SK-N-SH (cell line): ENCODE data around the gene UCP3. TPM values are rescaled to one million over a fixed set of nuclear protein-coding genes. Genes with fewer than 3 reads are reported as not detected.

Experiments
- CTCF ChIA-PET: fragments of 300-600, 350-600 bp; formaldehyde crosslinking; extraction: SDS; loops from one replicate; lab custom pipeline; 2021; lab: Yijun Ruan, JAX
- POLR2A ChIA-PET: fragments of 350-600 bp; sonication (Branson Sonifier 250); formaldehyde crosslinking; extraction: SDS; loops from one replicate; lab custom pipeline; 2020; ENCODE audit warnings: antibody characterized with exemption, inconsistent platforms; lab: Yijun Ruan, JAX
- DNase-seq: peaks from one replicate; pipeline ENCODE4 v3.0.0; 2012
- H2AFZ ChIP-seq: fragments of 200-600 bp; sonication (generic); 2 replicates; pipeline ENCODE4 v1.8.1; 2016; ENCODE audit warnings: antibody characterized with exemption, mild to moderate bottlenecking, low read depth
- H3F3A ChIP-seq: fragments of 200-600 bp; sonication (generic); replicated peaks from 2 replicates; pipeline ENCODE3; 2016; ENCODE audit warnings: antibody characterized with exemption, mild to moderate bottlenecking; ENCODE audit not compliant: insufficient read depth
- H3K27ac ChIP-seq, 2 experiments: fragments of 200-500 bp in 1 of 2; fragments of 200-600 bp in 1 of 2; sonication (Bioruptor generic) in 1 of 2; sonication (generic), shearing (Covaris generic) in 1 of 2; 2 replicates each; pipeline versions ENCODE4 v1.5.1 to v1.6.1; 2014 to 2016; ENCODE audit warnings: low read depth in 2 of 2, inconsistent platforms in 1 of 2, low read length in 1 of 2, mild to moderate bottlenecking in 1 of 2, mixed read lengths in 1 of 2
- H3K27me3 ChIP-seq: fragments of 200-600 bp; sonication (generic), shearing (Covaris generic); 2 replicates; pipeline ENCODE4 v1.6.1; 2016; ENCODE audit warnings: mixed run types; ENCODE audit not compliant: insufficient read depth
- H3K36me3 ChIP-seq, 2 experiments: fragments of 200-500 bp in 1 of 2; fragments of 200-600 bp in 1 of 2; sonication (Bioruptor generic) in 1 of 2; sonication (generic) in 1 of 2; replicated peaks in 1 of 2; 2 replicates each; pipeline versions ENCODE3 to v1.5.1; 2014 to 2016; ENCODE audit warnings: low read length in 1 of 2, mild to moderate bottlenecking in 1 of 2; ENCODE audit not compliant: insufficient read depth in 2 of 2, control insufficient read depth in 1 of 2
- H3K4me1 ChIP-seq, 2 experiments: fragments of 200-500 bp in 1 of 2; fragments of 200-600 bp in 1 of 2; sonication (Bioruptor generic) in 1 of 2; sonication (generic), shearing (Covaris generic) in 1 of 2; 2 replicates each; pipeline versions ENCODE4 v1.5.1 to v1.6.1; 2014 to 2016; ENCODE audit warnings: low read depth in 1 of 2, low read length in 1 of 2, mixed run types in 1 of 2; ENCODE audit not compliant: insufficient read depth in 2 of 2, control insufficient read depth in 1 of 2
- H3K4me2 ChIP-seq: fragments of 200-600 bp; sonication (generic), shearing (Covaris generic); 2 replicates; pipeline ENCODE4 v1.6.1; 2017; ENCODE audit warnings: mixed run types
- H3K4me3 ChIP-seq, 2 experiments: fragments of 200-500 bp in 1 of 2; fragments of 200-600 bp in 1 of 2; sonication (Bioruptor generic) in 1 of 2; sonication (generic), shearing (Covaris generic) in 1 of 2; 2 replicates each; pipeline versions ENCODE4 v1.5.1 to v1.8.1; 2014 to 2016; ENCODE audit warnings: low read depth in 2 of 2, inconsistent platforms in 1 of 2, low read length in 1 of 2, mild to moderate bottlenecking in 1 of 2, mixed read lengths in 1 of 2, moderate library complexity in 1 of 2
- H3K79me2 ChIP-seq: fragments of 200-600 bp; sonication (generic); 2 replicates; pipeline ENCODE4 v1.8.1; 2017; ENCODE audit warnings: mild to moderate bottlenecking; ENCODE audit not compliant: insufficient read depth
- H3K9ac ChIP-seq: fragments of 200-600 bp; sonication (generic); 2 replicates; pipeline ENCODE4 v1.6.1; 2017; ENCODE audit warnings: mixed run types
- H3K9me2 ChIP-seq: fragments of 200-600 bp; sonication (generic); 2 replicates; pipeline ENCODE4 v1.6.1; 2017; ENCODE audit warnings: mixed run types
- H3K9me3 ChIP-seq: fragments of 200-600 bp; sonication (generic); 2 replicates; pipeline ENCODE4 v1.6.1; 2017; ENCODE audit warnings: mixed run types, mild to moderate bottlenecking, moderate library complexity
- H4K20me1 ChIP-seq: fragments of 200-600 bp; sonication (generic); 2 replicates; pipeline ENCODE4 v1.6.1; 2017; ENCODE audit warnings: mild to moderate bottlenecking, mixed run types; ENCODE audit not compliant: insufficient read depth
- CTCF ChIP-seq: fragments of 200-600 bp; sonication (generic); IDR thresholded peaks from 2 replicates; pipeline ENCODE4 v1.6.1; 2017; ENCODE audit warnings: antibody characterized with exemption, mild to moderate bottlenecking, moderate library complexity
- EP300 ChIP-seq, 2 experiments: IDR thresholded peaks; 2 replicates each; pipeline versions ENCODE4 v1.4.0 to v1.6.1; 2012; ENCODE audit warnings: borderline replicate concordance in 1 of 2, low read depth in 1 of 2, low read length in 1 of 2
- EZH2phosphoT487 ChIP-seq: fragments of 200-600 bp; sonication (generic); IDR thresholded peaks from 2 replicates; pipeline ENCODE4 v1.6.1; 2017; ENCODE audit warnings: low read depth, mixed run types, mild to moderate bottlenecking, antibody characterized with exemption, moderate library complexity, borderline replicate concordance
- FOSL2 ChIP-seq: IDR thresholded peaks from 2 replicates; pipeline ENCODE4 v1.4.0; 2012; ENCODE audit warnings: low read depth, mild to moderate bottlenecking, moderate library complexity, borderline replicate concordance
- FOXJ3 ChIP-seq: sonication (generic); formaldehyde crosslinking; IDR thresholded peaks from 2 replicates; pipeline ENCODE4 v1.5.1; 2020; ENCODE audit warnings: mild to moderate bottlenecking, missing genetic modification reagents
- GABPA ChIP-seq: IDR thresholded peaks from 2 replicates; pipeline ENCODE4 v1.4.0; 2012; ENCODE audit warnings: low read depth, mild to moderate bottlenecking
- GATA2 ChIP-seq: sonication (generic); formaldehyde crosslinking; IDR thresholded peaks from 2 replicates; pipeline ENCODE4 v1.5.0; 2020; ENCODE audit warnings: mild to moderate bottlenecking, missing genetic modification reagents
- JUND ChIP-seq: IDR thresholded peaks from 2 replicates; pipeline ENCODE4 v1.4.0; 2012
- MAX ChIP-seq: IDR thresholded peaks from 2 replicates; pipeline ENCODE4 v1.4.0; 2012; ENCODE audit warnings: low read depth
- MEF2A ChIP-seq: IDR thresholded peaks from 2 replicates; pipeline ENCODE4 v1.4.0; 2012; ENCODE audit warnings: low read depth, borderline replicate concordance
- NFIC ChIP-seq: IDR thresholded peaks from 2 replicates; pipeline ENCODE4 v1.4.0; 2012; ENCODE audit warnings: borderline replicate concordance
- NRF1 ChIP-seq: IDR thresholded peaks from 2 replicates; pipeline ENCODE4 v1.6.1; 2012; ENCODE audit warnings: low read depth, mild to moderate bottlenecking, low read length
- POLR2AphosphoS5 ChIP-seq: IDR thresholded peaks from 2 replicates; pipeline ENCODE4 v1.6.1; 2012; ENCODE audit warnings: low read depth, low read length
- RCOR1 ChIP-seq: fragments of 150-350 bp; IDR thresholded peaks from 2 replicates; pipeline ENCODE4 v1.6.1; 2017; ENCODE audit warnings: antibody characterized with exemption, low read length
- SIN3A ChIP-seq: IDR thresholded peaks from 2 replicates; pipeline ENCODE4 v1.6.1; 2012; ENCODE audit warnings: low read depth, mild to moderate bottlenecking, low read length, moderate library complexity, borderline replicate concordance
- WGBS: methylation state at CpG from one replicate; pipeline ENCODE4 v1.1.6; 2017; ENCODE audit warnings: low lambda C conversion rate; 5-methylcytosine and 5-hydroxymethylcytosine counted together
- polyA plus RNA-seq, 3 experiments: library from polyadenylated mRNA; depleted of rRNA; stranded (reverse); fragments of >200 nt; gene quantifications; 2 replicates each; pipeline ENCODE4 v1.2.3, GENCODE V29; 2012
- TF ChIP-seq, protein P1 (sequence below): fragments of 150-350 bp; IDR thresholded peaks from 2 replicates; pipeline ENCODE4 v1.6.1; 2016; ENCODE audit warnings: mild to moderate bottlenecking, low read depth, low read length
- TF ChIP-seq, protein P2 (sequence below): IDR thresholded peaks from 2 replicates; pipeline ENCODE4; 2012
- TF ChIP-seq, protein P3 (sequence below): IDR thresholded peaks from 2 replicates; pipeline ENCODE4 v1.4.0; 2012; ENCODE audit warnings: low read depth, borderline replicate concordance

The UCP3 gene
- polyA plus RNA-seq, 1 of the 3 experiments (the other 2 are of a cell fraction): 1.2 TPM

GRCh38 chr11:74012074-74012809, 3.4 kb upstream of the UCP3 start:
- Histone ChIP-seq H3K27me3 (no peaks in the 10 kb centered on the region), H3F3A (no peaks in the 10 kb centered on the region), H2AFZ (no peak overlapping the region), H3K9me2 (no peaks in the 10 kb centered on the region), H3K4me3 (no peak overlapping the region), H3K9ac (no peak overlapping the region), H3K36me3 (peaks cover 0 to 33% of the 10 kb centered on the region in 2 experiments), H3K79me2 (no peaks in the 10 kb centered on the region), H3K4me1 (peaks cover 0 to 2% of the 10 kb centered on the region in 2 experiments; a peak in 1 of 4 replicates), H4K20me1 (no peaks in the 10 kb centered on the region), H3K4me2 (no peak overlapping the region), H3K9me3 (no peaks in the 10 kb centered on the region), H3K27ac (no peak overlapping the region)
- no peak for DNase-seq
- 97% methylated on average over 14 of the region's 14 CpGs for WGBS
- TF ChIP-seq FOSL2: no peak
- ChIA-PET CTCF (no interaction called here), POLR2A (no interaction called here)

DNA sequence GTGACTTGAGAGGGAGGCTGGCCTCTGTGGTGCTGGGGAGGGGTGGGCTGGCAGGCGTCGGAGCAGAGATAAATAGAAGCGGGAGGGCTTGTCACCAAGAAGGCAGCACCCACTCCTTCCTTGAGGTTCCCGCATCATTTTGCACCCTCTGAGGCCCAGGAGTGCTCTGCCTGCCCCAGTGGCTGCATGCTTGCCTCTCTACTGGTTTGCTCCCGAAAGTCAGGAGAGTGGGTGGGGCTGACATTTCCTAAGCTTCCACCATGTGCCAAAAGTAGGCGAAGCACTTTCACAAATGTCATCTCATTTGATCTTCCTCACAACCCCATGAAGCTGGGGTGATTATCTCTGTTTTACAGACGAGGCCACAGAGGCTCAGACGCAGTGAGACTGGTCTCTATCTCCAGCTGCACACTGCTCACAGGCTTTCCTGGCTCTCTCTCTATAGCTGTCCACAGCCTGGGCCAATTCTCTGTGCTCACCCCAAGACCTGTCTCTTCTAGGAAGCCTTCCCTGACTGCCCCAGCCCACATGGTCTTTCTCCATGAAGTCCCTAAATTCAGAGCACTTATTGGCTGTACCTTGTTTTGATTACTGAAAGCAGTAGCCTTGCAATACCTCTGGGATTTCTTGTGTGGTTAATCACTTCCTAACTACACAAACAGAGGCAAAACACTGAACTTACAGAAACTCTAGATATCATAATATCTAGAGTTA, 2.6 kb upstream of the UCP3 start:
- H3K36me3 ChIP-seq: peaks cover 0 to 27% of the 10 kb centered on the region in 2 experiments
- no peak overlapping the region for H2AFZ ChIP-seq
- H3K9me2 ChIP-seq: no peaks in the 10 kb centered on the region
- no peaks in the 10 kb centered on the region for H4K20me1 ChIP-seq
- POLR2A ChIA-PET: no interaction called here
- H3K4me3 ChIP-seq: no peak overlapping the region
- H3K9ac ChIP-seq: no peak overlapping the region
- no peak overlapping the region for H3K27ac ChIP-seq
- no peaks in the 10 kb centered on the region for H3K79me2 ChIP-seq
- H3K27me3 ChIP-seq: no peaks in the 10 kb centered on the region
- TF ChIP-seq CTCF (no peak), EP300 (IDR thresholded peaks at IDR 0.05; ENCODE audit: borderline replicate concordance in 1 of 2, low read depth in 1 of 2, low read length in 1 of 2) (no peak), MAX (no peak), SIN3A (no peak), GATA2 (CRISPR knock-in tag) (no peak), GABPA (no peak), POLR2AphosphoS5 (no peak), JUND (no peak), EZH2phosphoT487 (no peak), NFIC (no peak), RCOR1 (no peak), MEF2A (no peak), FOSL2 (no peak), FOXJ3 (CRISPR knock-in tag) (no peak), NRF1 (no peak)
- TF ChIP-seq, protein P1, sequence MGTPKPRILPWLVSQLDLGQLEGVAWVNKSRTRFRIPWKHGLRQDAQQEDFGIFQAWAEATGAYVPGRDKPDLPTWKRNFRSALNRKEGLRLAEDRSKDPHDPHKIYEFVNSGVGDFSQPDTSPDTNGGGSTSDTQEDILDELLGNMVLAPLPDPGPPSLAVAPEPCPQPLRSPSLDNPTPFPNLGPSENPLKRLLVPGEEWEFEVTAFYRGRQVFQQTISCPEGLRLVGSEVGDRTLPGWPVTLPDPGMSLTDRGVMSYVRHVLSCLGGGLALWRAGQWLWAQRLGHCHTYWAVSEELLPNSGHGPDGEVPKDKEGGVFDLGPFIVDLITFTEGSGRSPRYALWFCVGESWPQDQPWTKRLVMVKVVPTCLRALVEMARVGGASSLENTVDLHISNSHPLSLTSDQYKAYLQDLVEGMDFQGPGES: no peak
- TF ChIP-seq, protein P2, sequence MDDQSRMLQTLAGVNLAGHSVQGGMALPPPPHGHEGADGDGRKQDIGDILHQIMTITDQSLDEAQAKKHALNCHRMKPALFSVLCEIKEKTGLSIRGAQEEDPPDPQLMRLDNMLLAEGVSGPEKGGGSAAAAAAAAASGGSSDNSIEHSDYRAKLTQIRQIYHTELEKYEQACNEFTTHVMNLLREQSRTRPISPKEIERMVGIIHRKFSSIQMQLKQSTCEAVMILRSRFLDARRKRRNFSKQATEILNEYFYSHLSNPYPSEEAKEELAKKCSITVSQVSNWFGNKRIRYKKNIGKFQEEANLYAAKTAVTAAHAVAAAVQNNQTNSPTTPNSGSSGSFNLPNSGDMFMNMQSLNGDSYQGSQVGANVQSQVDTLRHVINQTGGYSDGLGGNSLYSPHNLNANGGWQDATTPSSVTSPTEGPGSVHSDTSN: no peak
- TF ChIP-seq, protein P3, sequence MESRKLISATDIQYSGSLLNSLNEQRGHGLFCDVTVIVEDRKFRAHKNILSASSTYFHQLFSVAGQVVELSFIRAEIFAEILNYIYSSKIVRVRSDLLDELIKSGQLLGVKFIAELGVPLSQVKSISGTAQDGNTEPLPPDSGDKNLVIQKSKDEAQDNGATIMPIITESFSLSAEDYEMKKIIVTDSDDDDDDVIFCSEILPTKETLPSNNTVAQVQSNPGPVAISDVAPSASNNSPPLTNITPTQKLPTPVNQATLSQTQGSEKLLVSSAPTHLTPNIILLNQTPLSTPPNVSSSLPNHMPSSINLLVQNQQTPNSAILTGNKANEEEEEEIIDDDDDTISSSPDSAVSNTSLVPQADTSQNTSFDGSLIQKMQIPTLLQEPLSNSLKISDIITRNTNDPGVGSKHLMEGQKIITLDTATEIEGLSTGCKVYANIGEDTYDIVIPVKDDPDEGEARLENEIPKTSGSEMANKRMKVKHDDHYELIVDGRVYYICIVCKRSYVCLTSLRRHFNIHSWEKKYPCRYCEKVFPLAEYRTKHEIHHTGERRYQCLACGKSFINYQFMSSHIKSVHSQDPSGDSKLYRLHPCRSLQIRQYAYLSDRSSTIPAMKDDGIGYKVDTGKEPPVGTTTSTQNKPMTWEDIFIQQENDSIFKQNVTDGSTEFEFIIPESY: no peak
- CTCF ChIA-PET: no interaction called here
- H3K9me3 ChIP-seq: no peaks in the 10 kb centered on the region
- peaks cover 0 to 2% of the 10 kb centered on the region in 2 experiments; a peak in 1 of 4 replicates for H3K4me1 ChIP-seq
- 98% methylated on average over 5 of the region's 8 CpGs for WGBS
- DNase-seq: no peak
- H3F3A ChIP-seq: no peaks in the 10 kb centered on the region
- H3K4me2 ChIP-seq: no peak overlapping the region
